HepG2 (cell line): ENCODE measurements around the gene BMP6. TPM values are rescaled to one million over a fixed set of nuclear protein-coding genes. Genes with fewer than 3 reads are reported as not detected.

Experiments used
- EZH2 ChIP-seq: conservative IDR thresholded peaks from 2 replicates; pipeline ENCODE4 v1.6.1; 2012; ENCODE audit warnings: mild to moderate bottlenecking, low read depth, low read length, moderate library complexity
- HNF4G ChIP-seq, 2 experiments: sonication (generic) in 1 of 2; formaldehyde crosslinking in 1 of 2; IDR thresholded peaks; 2 replicates each; pipeline versions ENCODE4 v1.4.0 to v1.6.1; 2011 to 2020; ENCODE audit warnings: borderline replicate concordance in 2 of 2, low read depth in 2 of 2, mild to moderate bottlenecking in 2 of 2, low read length in 1 of 2, missing genetic modification reagents in 1 of 2, moderate library complexity in 1 of 2
- HNRNPUL1 ChIP-seq: fragments of 200-400 bp; formaldehyde crosslinking; IDR thresholded peaks from 2 replicates; pipeline ENCODE4 v1.6.1; 2017; ENCODE audit warnings: low read depth, mild to moderate bottlenecking, low read length, moderate library complexity
- IKZF1 ChIP-seq: fragments of 450-650 bp; IDR thresholded peaks from 2 replicates; pipeline ENCODE4 v1.7.1; 2016
- NFYB ChIP-seq: sonication (generic); formaldehyde crosslinking; IDR thresholded peaks from 2 replicates; pipeline ENCODE4 v1.4.0; 2020; ENCODE audit warnings: missing genetic modification reagents
- PHF20 ChIP-seq: sonication (generic); formaldehyde crosslinking; IDR thresholded peaks from 2 replicates; pipeline ENCODE4 v1.5.0; 2020; ENCODE audit warnings: mild to moderate bottlenecking, missing genetic modification reagents
- RFX5 ChIP-seq: IDR thresholded peaks from 2 replicates; pipeline ENCODE4 v1.6.1; 2011; ENCODE audit warnings: low read depth, low read length, improper control_type of control experiment
- SRSF1 ChIP-seq: fragments of 200-400 bp; formaldehyde crosslinking; optimal IDR thresholded peaks from 2 replicates; pipeline ENCODE3; 2017; ENCODE audit warnings: mild to moderate bottlenecking, low read depth, low read length, moderate library complexity
- ZBTB1 ChIP-seq: sonication (generic); formaldehyde crosslinking; IDR thresholded peaks from 2 replicates; pipeline ENCODE4 v1.4.0; 2020; ENCODE audit warnings: missing genetic modification reagents, borderline replicate concordance
- ZNF20 ChIP-seq: sonication (generic); formaldehyde crosslinking; IDR thresholded peaks from 2 replicates; pipeline ENCODE4 v1.4.0; 2020; ENCODE audit warnings: mild to moderate bottlenecking, moderate library complexity, missing genetic modification reagents
- ZNF318 ChIP-seq: sonication (generic); formaldehyde crosslinking; IDR thresholded peaks from 2 replicates; pipeline ENCODE4 v1.4.0; 2020; ENCODE audit warnings: mild to moderate bottlenecking, missing genetic modification reagents
- polyA plus RNA-seq, 8 experiments: library from polyadenylated mRNA; depleted of rRNA in 3 of 8; stranded (reverse) in 7 of 8; unstranded in 1 of 8; fragments of >200 nt; fragmentation: Illumina TruSeq in 4 of 8; extraction: Trizol in 4 of 8; gene quantifications; 2 replicates each; pipeline versions ENCODE4 v1.2.1 to v1.2.3, GENCODE V29; 2011 to 2016; ENCODE audit warnings: low read depth in 4 of 8, missing spikeins in 1 of 8, mixed read lengths in 1 of 8; ENCODE audit not compliant: insufficient read depth in 1 of 8
- total RNA-seq, 5 experiments: library from RNA; depleted of rRNA; stranded (reverse); fragments of >200 nt; fragmentation: Illumina TruSeq; extraction: Trizol; gene quantifications; 2 replicates each; pipeline ENCODE4 v1.2.3, GENCODE V29; 2016; ENCODE audit warnings: low read depth in 1 of 5

The BMP6 gene
- total and polyA plus RNA-seq, 2 of the 13 experiments (the other 11 are each of a cell fraction or from before 2014, with no cell fraction given) = 0.09 to 0.18 TPM

GRCh38 chr6:7727946-7728854 is 2.3 kb downstream of the BMP6 start (continued):
- TF ChIP-seq SRSF1 = no peak
- no peak for TF ChIP-seq RFX5
- TF ChIP-seq HNF4G (IDR thresholded peaks at IDR 0.05; ENCODE audit: borderline replicate concordance, low read depth, low read length) = peak; percentile 26; the same call in 1 of the 2 replicates
- TF ChIP-seq HNF4G (CRISPR knock-in tag; IDR thresholded peaks at IDR 0.05; ENCODE audit: borderline replicate concordance, low read depth) = no peak
- TF ChIP-seq ZBTB1 (CRISPR knock-in tag) = no peak
- no peak for TF ChIP-seq PHF20
- no peak for TF ChIP-seq ZNF20 (CRISPR knock-in tag)
- no peak for TF ChIP-seq NFYB
- peak; percentile 62; the same call in 1 of the 2 replicates for TF ChIP-seq EZH2
- no peak for TF ChIP-seq HNRNPUL1
- no peak for TF ChIP-seq ZNF318
- no peak for TF ChIP-seq IKZF1
- TF ChIP-seq, all 625 proteins: peak for 5
